ENCODE results near the gene SLC6A17. TPM values are rescaled to one million over a fixed set of nuclear protein-coding genes. Genes with fewer than 3 reads are reported as not detected.

The SLC6A17 gene
- total RNA-seq, 2 donors from 2014 or later, result 0.07 TPM; not detected in 1

GRCh38 chr1:110211496-110212168, 61.3 kb downstream of the SLC6A17 start:
- Mint-ChIP-seq H3K4me3 (peak overlapping the region; percentile 62), H3K9me3 (no peaks in the 10 kb centered on the region), H3K4me1 (peaks cover 38% of the 10 kb centered on the region), H3K27ac (no peak overlapping the region), H3K36me3 (ENCODE audit: low read depth) (no peaks in the 10 kb centered on the region), H3K27me3 (ENCODE audit: insufficient read depth) (peaks cover 47% of the 10 kb centered on the region)
- no peak for DNase-seq
- H3K27me3 ChIP-seq (ENCODE audit: control insufficient read depth, insufficient read depth, low read length, poor library complexity, severe bottlenecking), result peaks cover 43% of the 10 kb centered on the region
- H3K36me3 ChIP-seq (ENCODE audit: control insufficient read depth, insufficient read depth, low read length), result no peaks in the 10 kb centered on the region
- peaks cover 18% of the 10 kb centered on the region for H3K4me1 ChIP-seq (ENCODE audit: control insufficient read depth, insufficient read depth, low read length)
- no peak overlapping the region for H3K9ac ChIP-seq (ENCODE audit: extremely low read depth, low read length, poor library complexity, severe bottlenecking)
- WGBS, 2 experiments (ENCODE audit: insufficient coverage in 1 of 2, insufficient read length in 1 of 2), result 11 to 12% methylated on average over 56 to 81 of the region's 81 CpGs
- no peaks in the 10 kb centered on the region for H3K9me3 ChIP-seq (ENCODE audit: control insufficient read depth, low read length)
- no peak overlapping the region for H3K27ac ChIP-seq (ENCODE audit: low read depth, low read length)
- peak overlapping the region; percentile 69 for H3K4me3 ChIP-seq (ENCODE audit: low read length)
- TF ChIP-seq CTCF (conservative IDR thresholded peaks at IDR 0.05), result no peak

GRCh38 chr1:110212169-110213142, 62.2 kb downstream of the SLC6A17 start:
- no peak overlapping the region for H3K27ac ChIP-seq (ENCODE audit: low read depth, low read length)
- H3K27me3 ChIP-seq (ENCODE audit: control insufficient read depth, insufficient read depth, low read length, poor library complexity, severe bottlenecking), result peaks cover 43% of the 10 kb centered on the region
- Mint-ChIP-seq H3K4me3 (peak overlapping the region; percentile 62), H3K36me3 (ENCODE audit: low read depth) (no peaks in the 10 kb centered on the region), H3K27me3 (ENCODE audit: insufficient read depth) (peaks cover 47% of the 10 kb centered on the region), H3K27ac (no peak overlapping the region), H3K9me3 (no peaks in the 10 kb centered on the region), H3K4me1 (peaks cover 42% of the 10 kb centered on the region)
- 20 to 54% methylated on average over 1 to 19 of the region's 20 CpGs for WGBS, 2 experiments (ENCODE audit: insufficient coverage in 1 of 2, insufficient read length in 1 of 2)
- H3K9me3 ChIP-seq (ENCODE audit: control insufficient read depth, low read length), result no peaks in the 10 kb centered on the region
- DNase-seq, result peak; percentile 74
- no peak overlapping the region for H3K9ac ChIP-seq (ENCODE audit: extremely low read depth, low read length, poor library complexity, severe bottlenecking)
- no peak overlapping the region for H3K4me3 ChIP-seq (ENCODE audit: low read length)
- TF ChIP-seq CTCF (conservative IDR thresholded peaks at IDR 0.05), result peak; percentile 35
- peaks cover 19% of the 10 kb centered on the region for H3K4me1 ChIP-seq (ENCODE audit: control insufficient read depth, insufficient read depth, low read length)
- H3K36me3 ChIP-seq (ENCODE audit: control insufficient read depth, insufficient read depth, low read length), result no peaks in the 10 kb centered on the region

GRCh38 chr1:110213143-110213540, 62.8 kb downstream of the SLC6A17 start:
- H3K27ac ChIP-seq (ENCODE audit: low read depth, low read length), result no peak overlapping the region
- no peak overlapping the region for H3K9ac ChIP-seq (ENCODE audit: extremely low read depth, low read length, poor library complexity, severe bottlenecking)
- H3K4me1 Mint-ChIP-seq, result peaks cover 47% of the 10 kb centered on the region
- no peaks in the 10 kb centered on the region for H3K36me3 Mint-ChIP-seq (ENCODE audit: low read depth)
- H3K36me3 ChIP-seq (ENCODE audit: control insufficient read depth, insufficient read depth, low read length), result no peaks in the 10 kb centered on the region
- H3K27ac Mint-ChIP-seq, result no peak overlapping the region
- H3K4me3 Mint-ChIP-seq, result peak overlapping the region; percentile 62
- no peak for DNase-seq
- H3K9me3 Mint-ChIP-seq, result no peaks in the 10 kb centered on the region
- no peaks in the 10 kb centered on the region for H3K9me3 ChIP-seq (ENCODE audit: control insufficient read depth, low read length)
- peaks cover 43% of the 10 kb centered on the region for H3K27me3 ChIP-seq (ENCODE audit: control insufficient read depth, insufficient read depth, low read length, poor library complexity, severe bottlenecking)
- peaks cover 43% of the 10 kb centered on the region for H3K27me3 Mint-ChIP-seq (ENCODE audit: insufficient read depth)
- 50% methylated on average over 2 of the region's 2 CpGs; no CpG with 5 or more reads in 1 of the 2 experiments for WGBS, 2 experiments (ENCODE audit: insufficient coverage in 1 of 2, insufficient read length in 1 of 2)
- no peak for TF ChIP-seq CTCF (conservative IDR thresholded peaks at IDR 0.05)
- H3K4me1 ChIP-seq (ENCODE audit: control insufficient read depth, insufficient read depth, low read length), result peaks cover 22% of the 10 kb centered on the region
- no peak overlapping the region for H3K4me3 ChIP-seq (ENCODE audit: low read length)

Data from endodermal cell (in vitro differentiated cells).